ENCODE results near the gene SRF. TPM values are rescaled to one million over a fixed set of nuclear protein-coding genes. Genes with fewer than 3 reads are reported as not detected.

The SRF gene
- total and polyA plus RNA-seq, 2 donors: 18.1 to 25.5 TPM

DNA sequence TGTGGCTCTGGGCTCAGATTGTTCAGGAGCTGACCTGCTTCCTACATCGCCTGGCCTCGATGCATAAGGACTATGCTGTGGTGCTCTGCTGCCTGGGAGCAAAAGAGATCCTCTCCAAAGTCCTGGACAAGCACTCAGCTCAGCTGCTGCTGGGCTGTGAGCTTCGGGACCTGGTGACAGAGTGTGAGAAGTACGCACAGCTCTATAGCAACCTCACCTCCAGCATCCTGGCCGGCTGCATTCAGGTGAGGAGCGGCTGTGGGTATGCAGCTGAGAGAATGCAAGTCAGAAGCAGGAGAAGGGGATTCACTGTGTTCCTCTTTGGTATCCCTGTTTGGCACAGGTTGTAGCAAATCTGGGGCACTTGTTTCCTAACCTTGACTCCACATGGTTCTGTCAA is 28.8 kb downstream of the SRF start:
- H3K36me3 ChIP-seq (ENCODE audit: control insufficient read depth in 2 of 2, insufficient read depth in 2 of 2, low read length in 1 of 2): peaks cover 47 to 65% of the 10 kb centered on the region in 2 donors
- no peaks in the 10 kb centered on the region for H3K27me3 ChIP-seq (ENCODE audit: control insufficient read depth in 2 of 2, insufficient read depth in 1 of 2, low read length in 1 of 2)
- H3K27ac ChIP-seq (ENCODE audit: low read depth in 1 of 2, low read length in 1 of 2): no peak overlapping the region
- no peak for DNase-seq (ENCODE audit: low read depth in 6 of 9, low spot score in 9 of 9)
- H3K9me3 ChIP-seq (ENCODE audit: control insufficient read depth in 2 of 2, insufficient read depth in 1 of 2, low read length in 1 of 2): peaks cover 0 to 4% of the 10 kb centered on the region in 2 donors
- WGBS: 97% methylated on average over 6 of the region's 6 CpGs
- H3K4me3 ChIP-seq (ENCODE audit: low read length in 2 of 2): no peak overlapping the region
- H3K4me1 ChIP-seq (ENCODE audit: control insufficient read depth in 2 of 2, insufficient read depth in 2 of 2, low read length in 2 of 2): no peaks in the 10 kb centered on the region

GRCh38 chr6:43200541-43200940 is 29.5 kb downstream of the SRF start:
- WGBS: 97% methylated on average over 6 of the region's 6 CpGs
- Histone ChIP-seq H3K36me3 (ENCODE audit: control insufficient read depth in 2 of 2, insufficient read depth in 2 of 2, low read length in 1 of 2) (peaks cover 49 to 63% of the 10 kb centered on the region in 2 donors), H3K4me1 (ENCODE audit: control insufficient read depth in 2 of 2, insufficient read depth in 2 of 2, low read length in 2 of 2) (no peaks in the 10 kb centered on the region), H3K27me3 (ENCODE audit: control insufficient read depth in 2 of 2, insufficient read depth in 1 of 2, low read length in 1 of 2) (no peaks in the 10 kb centered on the region), H3K9me3 (ENCODE audit: control insufficient read depth in 2 of 2, insufficient read depth in 1 of 2, low read length in 1 of 2) (peaks cover 0 to 4% of the 10 kb centered on the region in 2 donors), H3K4me3 (ENCODE audit: low read length in 2 of 2) (no peak overlapping the region), H3K27ac (ENCODE audit: low read depth in 1 of 2, low read length in 1 of 2) (no peak overlapping the region)
- DNase-seq (ENCODE audit: low read depth in 6 of 9, low spot score in 9 of 9): no peak

GRCh38 chr6:43202451-43202850 is 31.4 kb downstream of the SRF start:
- no peaks in the 10 kb centered on the region for H3K4me1 ChIP-seq (ENCODE audit: control insufficient read depth in 2 of 2, insufficient read depth in 2 of 2, low read length in 2 of 2)
- peaks cover 0 to 4% of the 10 kb centered on the region in 2 donors for H3K9me3 ChIP-seq (ENCODE audit: control insufficient read depth in 2 of 2, insufficient read depth in 1 of 2, low read length in 1 of 2)
- no peaks in the 10 kb centered on the region for H3K27me3 ChIP-seq (ENCODE audit: control insufficient read depth in 2 of 2, insufficient read depth in 1 of 2, low read length in 1 of 2)
- DNase-seq (ENCODE audit: low read depth in 6 of 9, low spot score in 9 of 9): no peak
- 97% methylated on average over 5 of the region's 5 CpGs for WGBS
- H3K27ac ChIP-seq (ENCODE audit: low read depth in 1 of 2, low read length in 1 of 2): no peak overlapping the region
- peaks cover 42 to 54% of the 10 kb centered on the region in 2 donors for H3K36me3 ChIP-seq (ENCODE audit: control insufficient read depth in 2 of 2, insufficient read depth in 2 of 2, low read length in 1 of 2)
- H3K4me3 ChIP-seq (ENCODE audit: low read length in 2 of 2): no peak overlapping the region

DNA sequence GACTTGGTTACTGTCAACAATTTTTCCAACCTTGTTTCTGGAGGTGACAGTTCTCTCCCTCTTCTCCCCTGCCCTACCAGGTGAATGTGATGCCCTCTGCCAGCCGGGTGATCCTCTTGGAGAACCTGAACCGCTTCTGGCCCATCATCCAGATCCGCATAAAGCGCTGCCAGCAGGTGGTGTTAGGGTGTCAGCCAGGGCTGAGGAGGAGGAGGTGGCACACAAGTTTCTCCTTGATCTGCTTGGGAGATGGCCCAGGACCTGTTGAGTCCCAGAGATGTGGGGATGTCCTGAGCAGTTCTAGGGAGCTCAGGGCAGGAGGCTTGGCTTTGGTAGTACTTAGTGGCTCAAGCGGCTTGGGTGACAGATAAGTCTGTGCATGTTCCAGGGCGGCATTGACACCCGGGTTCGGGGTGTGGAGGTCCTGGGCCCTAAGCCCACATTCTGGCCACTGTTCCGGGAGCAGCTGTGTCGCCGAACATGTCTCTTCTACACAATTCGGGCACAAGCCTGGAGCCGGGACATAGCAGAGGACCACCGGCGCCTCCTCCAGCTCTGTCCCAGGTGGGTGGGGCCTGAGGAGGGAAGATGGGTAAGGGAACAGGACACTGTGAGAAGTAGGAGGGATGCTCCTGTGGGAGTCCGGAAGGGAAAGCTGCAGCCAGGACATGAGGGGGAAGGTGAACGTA is 32.1 kb downstream of the SRF start:
- H3K4me3 ChIP-seq (ENCODE audit: low read length in 2 of 2): no peak overlapping the region
- no peak for DNase-seq (ENCODE audit: low read depth in 6 of 9, low spot score in 9 of 9)
- H3K4me1 ChIP-seq (ENCODE audit: control insufficient read depth in 2 of 2, insufficient read depth in 2 of 2, low read length in 2 of 2): no peaks in the 10 kb centered on the region
- no peak overlapping the region for H3K27ac ChIP-seq (ENCODE audit: low read depth in 1 of 2, low read length in 1 of 2)
- WGBS: 97% methylated on average over 17 of the region's 17 CpGs
- peaks cover 39 to 50% of the 10 kb centered on the region in 2 donors for H3K36me3 ChIP-seq (ENCODE audit: control insufficient read depth in 2 of 2, insufficient read depth in 2 of 2, low read length in 1 of 2)
- no peaks in the 10 kb centered on the region for H3K27me3 ChIP-seq (ENCODE audit: control insufficient read depth in 2 of 2, insufficient read depth in 1 of 2, low read length in 1 of 2)
- peaks cover 0 to 4% of the 10 kb centered on the region in 2 donors for H3K9me3 ChIP-seq (ENCODE audit: control insufficient read depth in 2 of 2, insufficient read depth in 1 of 2, low read length in 1 of 2)

GRCh38 chr6:43203718-43204095 is 32.6 kb downstream of the SRF start:
- no peak for DNase-seq (ENCODE audit: low read depth in 6 of 9, low spot score in 9 of 9)
- no peaks in the 10 kb centered on the region for H3K27me3 ChIP-seq (ENCODE audit: control insufficient read depth in 2 of 2, insufficient read depth in 1 of 2, low read length in 1 of 2)
- H3K4me1 ChIP-seq (ENCODE audit: control insufficient read depth in 2 of 2, insufficient read depth in 2 of 2, low read length in 2 of 2): no peaks in the 10 kb centered on the region
- peaks cover 0 to under 1% of the 10 kb centered on the region in 2 donors for H3K9me3 ChIP-seq (ENCODE audit: control insufficient read depth in 2 of 2, insufficient read depth in 1 of 2, low read length in 1 of 2)
- H3K27ac ChIP-seq (ENCODE audit: low read depth in 1 of 2, low read length in 1 of 2): no peak overlapping the region
- 97% methylated on average over 8 of the region's 8 CpGs for WGBS
- H3K36me3 ChIP-seq (ENCODE audit: control insufficient read depth in 2 of 2, insufficient read depth in 2 of 2, low read length in 1 of 2): peaks cover 39 to 46% of the 10 kb centered on the region in 2 donors
- H3K4me3 ChIP-seq (ENCODE audit: low read length in 2 of 2): no peak overlapping the region

GRCh38 chr6:43204271-43205105 is 33.4 kb downstream of the SRF start:
- peaks cover 39 to 41% of the 10 kb centered on the region in 2 donors for H3K36me3 ChIP-seq (ENCODE audit: control insufficient read depth in 2 of 2, insufficient read depth in 2 of 2, low read length in 1 of 2)
- DNase-seq (ENCODE audit: low read depth in 6 of 9, low spot score in 9 of 9): no peak
- no peak overlapping the region for H3K27ac ChIP-seq (ENCODE audit: low read depth in 1 of 2, low read length in 1 of 2)
- H3K4me3 ChIP-seq (ENCODE audit: low read length in 2 of 2): no peak overlapping the region
- 99% methylated on average over 23 of the region's 23 CpGs for WGBS
- no peaks in the 10 kb centered on the region for H3K9me3 ChIP-seq (ENCODE audit: control insufficient read depth in 2 of 2, insufficient read depth in 1 of 2, low read length in 1 of 2)
- H3K27me3 ChIP-seq (ENCODE audit: control insufficient read depth in 2 of 2, insufficient read depth in 1 of 2, low read length in 1 of 2): no peaks in the 10 kb centered on the region
- H3K4me1 ChIP-seq (ENCODE audit: control insufficient read depth in 2 of 2, insufficient read depth in 2 of 2, low read length in 2 of 2): no peaks in the 10 kb centered on the region

DNA sequence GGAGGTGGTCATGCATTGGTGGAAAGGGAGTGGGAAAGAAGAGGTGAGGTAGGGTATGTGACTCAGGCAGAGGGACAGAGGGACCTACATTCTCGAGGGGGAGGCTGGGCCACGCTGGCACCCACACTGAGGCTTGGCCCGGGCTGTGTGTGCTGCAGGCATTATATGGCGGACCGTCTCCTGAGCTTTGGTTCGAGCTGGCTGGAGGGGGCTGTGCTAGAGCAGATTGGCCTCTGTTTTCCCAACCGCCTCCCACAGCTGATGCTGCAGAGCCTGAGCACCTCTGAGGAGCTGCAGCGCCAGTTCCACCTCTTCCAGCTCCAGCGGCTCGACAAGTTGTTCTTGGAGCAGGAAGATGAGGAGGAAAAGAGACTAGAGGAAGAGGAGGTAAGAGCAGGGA is 34.8 kb downstream of the SRF start:
- no peaks in the 10 kb centered on the region for H3K9me3 ChIP-seq (ENCODE audit: control insufficient read depth in 2 of 2, insufficient read depth in 1 of 2, low read length in 1 of 2)
- DNase-seq (ENCODE audit: low read depth in 6 of 9, low spot score in 9 of 9): no peak
- peaks cover 25 to 28% of the 10 kb centered on the region in 2 donors for H3K36me3 ChIP-seq (ENCODE audit: control insufficient read depth in 2 of 2, insufficient read depth in 2 of 2, low read length in 1 of 2)
- no peaks in the 10 kb centered on the region for H3K27me3 ChIP-seq (ENCODE audit: control insufficient read depth in 2 of 2, insufficient read depth in 1 of 2, low read length in 1 of 2)
- no peak overlapping the region for H3K4me3 ChIP-seq (ENCODE audit: low read length in 2 of 2)
- H3K4me1 ChIP-seq (ENCODE audit: control insufficient read depth in 2 of 2, insufficient read depth in 2 of 2, low read length in 2 of 2): no peaks in the 10 kb centered on the region
- no peak overlapping the region for H3K27ac ChIP-seq (ENCODE audit: low read depth in 1 of 2, low read length in 1 of 2)
- WGBS: 98% methylated on average over 10 of the region's 10 CpGs

- Histone ChIP-seq H3K36me3 (ENCODE audit: control insufficient read depth in 2 of 2, insufficient read depth in 2 of 2, low read length in 1 of 2) (peaks cover 20 to 25% of the 10 kb centered on the region in 2 donors), H3K9me3 (ENCODE audit: control insufficient read depth in 2 of 2, insufficient read depth in 1 of 2, low read length in 1 of 2) (no peaks in the 10 kb centered on the region), H3K4me1 (ENCODE audit: control insufficient read depth in 2 of 2, insufficient read depth in 2 of 2, low read length in 2 of 2) (no peaks in the 10 kb centered on the region), H3K27ac (ENCODE audit: low read depth in 1 of 2, low read length in 1 of 2) (no peak overlapping the region), H3K27me3 (ENCODE audit: control insufficient read depth in 2 of 2, insufficient read depth in 1 of 2, low read length in 1 of 2) (no peaks in the 10 kb centered on the region), H3K4me3 (ENCODE audit: low read length in 2 of 2) (no peak overlapping the region)
- no peak for DNase-seq (ENCODE audit: low read depth in 6 of 9, low spot score in 9 of 9)
- WGBS: 97% methylated on average over 2 of the region's 2 CpGs
Measured at GRCh38 chr6:43207286-43207685, 36.2 kb downstream of the SRF start.

DNA sequence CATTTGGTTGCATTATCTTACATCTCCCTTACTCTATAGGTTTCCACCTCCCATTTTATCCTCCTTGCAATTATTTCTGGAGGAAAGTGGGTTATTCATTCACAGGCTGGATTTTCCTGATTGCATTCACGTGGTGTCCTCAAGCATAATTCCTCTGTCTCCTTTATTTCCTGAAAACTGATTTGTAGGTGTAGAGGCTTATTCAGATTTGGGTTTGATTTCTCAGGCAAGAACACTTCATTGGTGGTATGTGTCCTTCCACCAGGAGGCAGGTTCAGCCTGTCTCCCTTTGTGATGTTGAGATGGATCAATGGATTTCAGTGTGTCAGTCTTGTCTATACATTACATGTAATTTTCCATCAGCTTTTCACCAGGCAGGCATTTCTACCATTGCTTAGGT is 40.9 kb downstream of the SRF start:
- 94% methylated on average over 1 of the region's 1 CpG for WGBS
- no peak for DNase-seq (ENCODE audit: low read depth in 6 of 9, low spot score in 9 of 9)
- Histone ChIP-seq H3K4me1 (ENCODE audit: control insufficient read depth in 2 of 2, insufficient read depth in 2 of 2, low read length in 2 of 2) (no peaks in the 10 kb centered on the region), H3K4me3 (ENCODE audit: low read length in 2 of 2) (no peak overlapping the region), H3K27ac (ENCODE audit: low read depth in 1 of 2, low read length in 1 of 2) (no peak overlapping the region), H3K27me3 (ENCODE audit: control insufficient read depth in 2 of 2, insufficient read depth in 1 of 2, low read length in 1 of 2) (no peaks in the 10 kb centered on the region), H3K36me3 (ENCODE audit: control insufficient read depth in 2 of 2, insufficient read depth in 2 of 2, low read length in 1 of 2) (peaks cover 13 to 28% of the 10 kb centered on the region in 2 donors), H3K9me3 (ENCODE audit: control insufficient read depth in 2 of 2, insufficient read depth in 1 of 2, low read length in 1 of 2) (no peaks in the 10 kb centered on the region)

Measured in thymus (tissue), 11 donors.